Measurements from ENCODE around the gene UBE4A. TPM values are rescaled to one million over a fixed set of nuclear protein-coding genes. Genes with fewer than 3 reads are reported as not detected.

UBE4A gene
- total RNA-seq, 1 experiment from 2014 or later, result 106 TPM

- Mint-ChIP-seq H3K9me3 (ENCODE audit: unreplicated experiment) (peaks cover 16% of the 10 kb centered on the region), H3K27me3 (ENCODE audit: insufficient read depth, unreplicated experiment) (no peaks in the 10 kb centered on the region), H3K4me1 (ENCODE audit: low read depth, unreplicated experiment) (peaks cover 63% of the 10 kb centered on the region), H3K4me3 (ENCODE audit: unreplicated experiment) (no peak overlapping the region), H3K27ac (ENCODE audit: unreplicated experiment) (peak overlapping the region; percentile 33), H3K36me3 (ENCODE audit: insufficient read depth, unreplicated experiment) (peaks cover 27% of the 10 kb centered on the region)
- TF ChIP-seq CTCF (IDR thresholded peaks at IDR 0.05; ENCODE audit: insufficient read depth in 1 of 2, low read depth in 1 of 2, low read length in 1 of 2, severe bottlenecking in 1 of 2, unreplicated experiment in 1 of 2), result no peak
- BruUV-seq (replicated peaks), result no TSS peak
- intact Hi-C loops (cut with micrococcal nuclease; ENCODE audit: unreplicated experiment), result loop anchor here (1.0 kb wide), 1 partner anchor 117 kb away; no protein-coding TSS in a partner anchor
- H3K4me3 ChIP-seq (ENCODE audit: low read depth, low read length), result no peak overlapping the region
- H3K36me3 ChIP-seq (ENCODE audit: control insufficient read depth, insufficient read depth, low read length), result no peaks in the 10 kb centered on the region
- peak in 1 of 2 experiments; percentile 49 for DNase-seq
- ChIA-PET CTCF (interaction anchor here (0.5 to 0.6 kb wide), 2 partner anchors 38 to 172 kb away, joined by 3 to 4 read pairs; no protein-coding TSS in a partner anchor), POLR2A (no interaction called here)
- H3K4me1 ChIP-seq, result peaks cover 79% of the 10 kb centered on the region
- H3K9me3 ChIP-seq, result no peaks in the 10 kb centered on the region
- H3K27me3 ChIP-seq (replicated peaks; ENCODE audit: control insufficient read depth, insufficient read depth, low read length), result no peaks in the 10 kb centered on the region
Observed at GRCh38 chr11:118319337-118319707, 40.1 kb upstream of the UBE4A start.

GRCh38 chr11:118320515-118320914 is 38.9 kb upstream of the UBE4A start:
- no peaks in the 10 kb centered on the region for H3K9me3 ChIP-seq
- Mint-ChIP-seq H3K4me3 (ENCODE audit: unreplicated experiment) (no peak overlapping the region), H3K36me3 (ENCODE audit: insufficient read depth, unreplicated experiment) (peaks cover 16% of the 10 kb centered on the region), H3K4me1 (ENCODE audit: low read depth, unreplicated experiment) (peaks cover 51% of the 10 kb centered on the region), H3K27ac (ENCODE audit: unreplicated experiment) (peak overlapping the region; percentile 33), H3K27me3 (ENCODE audit: insufficient read depth, unreplicated experiment) (no peaks in the 10 kb centered on the region), H3K9me3 (ENCODE audit: unreplicated experiment) (peaks cover 16% of the 10 kb centered on the region)
- no peaks in the 10 kb centered on the region for H3K36me3 ChIP-seq (ENCODE audit: control insufficient read depth, insufficient read depth, low read length)
- H3K4me1 ChIP-seq, result peaks cover 71% of the 10 kb centered on the region
- no peak for TF ChIP-seq CTCF (IDR thresholded peaks at IDR 0.05; ENCODE audit: insufficient read depth in 1 of 2, low read depth in 1 of 2, low read length in 1 of 2, severe bottlenecking in 1 of 2, unreplicated experiment in 1 of 2)
- intact Hi-C loops (cut with micrococcal nuclease; ENCODE audit: unreplicated experiment), result no loop called here
- ChIA-PET POLR2A (no interaction called here), CTCF (interaction anchor here (1.7 kb wide), 1 partner anchor 25 kb away, joined by 7 read pairs; no protein-coding TSS in a partner anchor)
- peak in 1 of 2 experiments; percentile 23 for DNase-seq
- BruUV-seq (replicated peaks), result no TSS peak
- no peak overlapping the region for H3K4me3 ChIP-seq (ENCODE audit: low read depth, low read length)
- no peaks in the 10 kb centered on the region for H3K27me3 ChIP-seq (replicated peaks; ENCODE audit: control insufficient read depth, insufficient read depth, low read length)

GRCh38 chr11:118321386-118322082 is 37.9 kb upstream of the UBE4A start:
- TF ChIP-seq CTCF (IDR thresholded peaks at IDR 0.05; ENCODE audit: insufficient read depth in 1 of 2, low read depth in 1 of 2, low read length in 1 of 2, severe bottlenecking in 1 of 2, unreplicated experiment in 1 of 2), result no peak
- CTCF ChIA-PET, result interaction anchor here (0.7 to 1.7 kb wide), 4 partner anchors 17 to 49 kb away, joined by 3 to 7 read pairs (median 4); no protein-coding TSS in a partner anchor
- Histone ChIP-seq H3K36me3 (ENCODE audit: control insufficient read depth, insufficient read depth, low read length) (no peaks in the 10 kb centered on the region), H3K4me1 (peaks cover 64% of the 10 kb centered on the region), H3K4me3 (ENCODE audit: low read depth, low read length) (no peak overlapping the region), H3K9me3 (no peaks in the 10 kb centered on the region), H3K27me3 (replicated peaks; ENCODE audit: control insufficient read depth, insufficient read depth, low read length) (no peaks in the 10 kb centered on the region)
- intact Hi-C loops (cut with micrococcal nuclease; ENCODE audit: unreplicated experiment), result loop anchor here (1.0 kb wide), 2 partner anchors 30 to 109 kb away; no protein-coding TSS in a partner anchor
- H3K4me3 Mint-ChIP-seq (ENCODE audit: unreplicated experiment), result peak overlapping the region; percentile 59
- H3K27ac Mint-ChIP-seq (ENCODE audit: unreplicated experiment), result peak overlapping the region; percentile 83
- DNase-seq, result peak; percentile 84
- POLR2A ChIA-PET, result interaction anchor here (0.6 to 0.8 kb wide), 2 partner anchors 10 to 27 kb away, joined by 3 to 4 read pairs; no protein-coding TSS in a partner anchor
- peaks cover 14% of the 10 kb centered on the region for H3K36me3 Mint-ChIP-seq (ENCODE audit: insufficient read depth, unreplicated experiment)
- TSS peak; percentile 34 for BruUV-seq (replicated peaks)
- H3K4me1 Mint-ChIP-seq (ENCODE audit: low read depth, unreplicated experiment), result peaks cover 41% of the 10 kb centered on the region
- H3K9me3 Mint-ChIP-seq (ENCODE audit: unreplicated experiment), result peaks cover 16% of the 10 kb centered on the region
- H3K27me3 Mint-ChIP-seq (ENCODE audit: insufficient read depth, unreplicated experiment), result no peaks in the 10 kb centered on the region

All from Caco-2 (cell line).